GM21529 (cell line): ENCODE results near the gene UCP1.

ENCODE experiments used
- ATAC-seq: cut with Tn5 transposase; IDR thresholded peaks from one replicate; pipeline ENCODE4 v1.9.1; 2021; ENCODE audit not compliant: unreplicated experiment

The UCP1 gene

GRCh38 chr4:140568507-140569306 lies at the start of gene UCP1:
UCP1 (minus strand) TSS chr4:140568961; CDS start chr4:140568729, 232 bp downstream.
- ATAC-seq: no peak

DNA sequence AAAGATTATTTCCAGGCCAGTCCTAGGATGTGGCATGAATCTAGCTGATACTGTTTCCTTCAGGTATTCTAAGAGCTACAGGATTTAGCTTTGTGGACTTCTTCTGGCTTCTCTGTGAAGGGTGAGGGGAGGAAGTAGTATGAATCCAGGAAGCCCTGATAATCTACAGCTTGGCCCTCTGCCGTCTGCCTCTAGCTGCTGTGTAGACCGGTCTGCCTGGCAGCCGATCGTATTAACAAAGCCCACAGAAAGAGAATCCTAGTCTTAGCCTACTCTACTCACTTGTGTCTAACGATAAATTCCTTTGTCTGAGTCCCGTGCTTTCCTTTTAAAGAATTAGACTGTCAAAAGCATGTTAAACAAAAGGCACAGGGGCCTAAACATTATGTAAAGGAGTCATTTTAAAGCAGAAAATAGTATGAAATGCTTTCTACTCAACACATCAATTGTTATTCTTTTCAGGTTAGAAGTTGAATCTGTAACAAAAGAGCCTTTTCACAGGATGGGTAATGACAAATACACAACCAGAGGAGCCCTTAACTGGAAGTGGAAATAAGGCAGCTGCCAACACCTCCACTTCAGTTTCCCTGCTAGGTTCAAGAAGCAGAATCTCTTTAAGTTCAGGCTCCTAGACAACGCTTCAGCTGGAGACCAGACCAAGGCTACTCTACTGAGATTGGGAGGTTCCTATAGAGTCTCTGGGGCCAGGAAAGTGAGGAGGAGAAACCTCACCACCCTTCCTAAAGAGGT lies 48.9 kb upstream of the UCP1 start:
- no peak for ATAC-seq

DNA sequence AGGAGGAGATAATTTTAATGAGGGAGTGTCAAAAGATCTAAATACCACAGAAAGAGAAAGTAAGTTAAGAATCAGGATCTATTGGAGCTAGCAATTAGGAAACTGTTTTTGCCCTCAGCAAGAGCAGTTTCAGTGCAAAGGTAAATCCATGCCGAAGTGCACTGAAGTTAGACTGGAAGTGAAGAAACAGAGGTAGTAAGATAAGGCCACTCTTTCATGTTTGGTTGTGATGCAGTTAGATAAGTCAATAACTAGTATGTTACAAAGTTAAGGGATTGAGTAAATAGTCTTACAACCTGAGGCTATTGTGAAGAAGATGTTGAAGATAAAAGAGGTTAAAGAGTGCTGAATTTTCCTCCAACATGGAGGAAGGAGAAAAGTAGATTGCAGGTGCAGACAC lies 46.7 kb upstream of the UCP1 start:
- no peak for ATAC-seq

DNA sequence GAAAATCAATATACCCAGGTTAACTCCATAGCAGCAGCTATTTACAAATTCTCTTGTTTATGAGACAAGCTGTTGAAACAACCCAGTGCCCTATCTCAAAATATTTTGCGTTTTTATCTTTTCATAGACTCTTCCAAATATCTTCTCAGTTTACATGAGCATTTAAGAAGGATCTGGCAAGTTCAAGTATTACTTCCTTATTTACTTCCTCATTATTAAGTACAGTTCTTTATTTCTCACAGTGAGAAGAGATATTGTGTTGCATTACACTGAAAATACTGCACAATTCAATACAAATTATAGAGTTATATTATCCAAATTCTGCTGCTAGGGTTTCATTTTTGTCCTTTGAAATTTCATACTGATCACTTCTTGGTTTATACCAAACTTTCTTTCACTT lies 43.6 kb upstream of the UCP1 start:
- no peak for ATAC-seq

- ATAC-seq: no peak
These were observed 43.1 kb upstream of the UCP1 start for GRCh38 chr4:140611854-140612253.

GRCh38 chr4:140609548-140610425 lies 41.0 kb upstream of the UCP1 start:
- ATAC-seq: peak; percentile 86

DNA sequence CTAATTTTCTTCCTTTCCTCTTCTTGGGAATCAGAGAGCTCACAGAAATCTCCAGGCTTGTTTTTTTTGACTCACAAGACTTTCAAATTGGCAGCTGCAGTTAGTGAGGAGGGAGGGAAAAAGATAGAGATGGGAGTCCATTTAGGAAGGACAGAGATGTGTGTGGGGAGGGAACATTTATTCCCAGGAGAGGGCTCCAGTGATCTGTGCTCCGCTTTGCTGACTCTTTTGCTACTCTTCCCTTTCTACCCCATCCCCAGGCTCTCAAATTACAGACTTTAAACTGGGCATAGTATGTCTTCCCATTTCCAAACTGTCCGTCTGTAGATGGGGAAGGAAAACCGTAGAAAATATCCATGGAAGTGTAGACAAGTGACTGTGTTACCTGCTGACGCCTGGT lies 39.1 kb upstream of the UCP1 start:
- ATAC-seq: no peak

GRCh38 chr4:140604544-140604943 lies 35.8 kb upstream of the UCP1 start:
- no peak for ATAC-seq

DNA sequence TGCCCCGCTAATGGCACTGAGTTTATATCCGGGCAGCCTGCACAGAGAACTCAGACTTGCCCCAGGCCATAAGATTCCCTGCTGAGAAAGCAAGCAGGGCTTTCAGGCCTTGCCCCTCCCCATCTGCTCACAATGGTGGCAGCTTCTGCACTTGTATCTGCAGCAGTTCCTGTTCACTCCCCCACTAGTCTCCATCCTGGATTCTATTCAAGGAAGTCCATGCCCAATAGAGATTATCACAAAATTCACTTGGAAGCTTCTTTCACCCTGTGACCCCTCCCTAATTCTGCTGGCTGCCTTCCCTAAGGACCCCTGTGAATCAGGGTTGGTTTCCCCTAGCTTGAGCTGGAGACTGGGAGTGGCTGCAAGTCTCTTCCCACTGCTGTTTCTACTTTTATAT lies 34.5 kb upstream of the UCP1 start:
- no peak for ATAC-seq

DNA sequence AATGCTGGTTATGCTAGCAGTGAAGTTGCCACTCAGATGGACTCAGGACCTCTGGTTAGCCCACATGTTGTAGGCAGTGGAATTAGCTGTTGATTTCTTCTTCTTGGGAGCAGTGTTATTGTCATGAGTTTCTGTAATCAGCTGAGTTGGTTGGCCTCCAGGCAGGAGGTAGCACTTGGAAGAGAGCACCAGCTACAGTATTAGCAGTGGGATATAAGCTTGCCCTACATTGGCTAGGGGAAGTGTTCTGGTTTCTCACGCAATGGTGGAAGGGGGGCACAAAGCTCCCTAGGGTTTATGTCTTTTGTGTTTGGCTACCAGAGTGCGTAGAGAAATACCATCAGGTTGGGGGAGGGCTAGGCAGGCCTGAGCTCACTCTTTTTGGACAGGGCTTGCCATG lies 34.0 kb upstream of the UCP1 start:
- no peak for ATAC-seq

- ATAC-seq: no peak
These were observed 31.6 kb upstream of the UCP1 start for GRCh38 chr4:140600408-140600807.

GRCh38 chr4:140595065-140595464 lies 26.3 kb upstream of the UCP1 start:
- ATAC-seq: peak; percentile 64

DNA sequence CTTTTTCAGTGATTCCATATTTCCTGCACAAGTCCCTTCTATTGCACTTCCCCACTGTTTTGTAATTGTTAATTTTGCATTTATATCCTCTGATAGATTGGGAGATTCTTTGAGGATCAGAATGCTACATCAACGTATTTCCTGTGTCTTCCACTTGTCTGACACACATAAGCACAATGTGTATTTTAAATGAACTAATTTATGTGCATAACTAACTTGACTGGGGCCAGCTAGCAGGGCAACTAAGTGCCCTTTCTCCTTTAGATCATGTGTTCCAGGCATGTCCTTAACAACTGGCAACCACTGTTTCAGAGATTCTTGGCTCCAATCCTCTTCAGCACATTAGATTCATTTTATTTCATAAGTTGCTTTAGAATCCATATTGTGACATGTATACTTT lies 15.7 kb upstream of the UCP1 start:
- ATAC-seq: no peak

- ATAC-seq: no peak
These were observed 12.3 kb upstream of the UCP1 start for GRCh38 chr4:140581078-140581477.

- ATAC-seq: no peak
These were observed 10.5 kb upstream of the UCP1 start for GRCh38 chr4:140579278-140579677.

DNA sequence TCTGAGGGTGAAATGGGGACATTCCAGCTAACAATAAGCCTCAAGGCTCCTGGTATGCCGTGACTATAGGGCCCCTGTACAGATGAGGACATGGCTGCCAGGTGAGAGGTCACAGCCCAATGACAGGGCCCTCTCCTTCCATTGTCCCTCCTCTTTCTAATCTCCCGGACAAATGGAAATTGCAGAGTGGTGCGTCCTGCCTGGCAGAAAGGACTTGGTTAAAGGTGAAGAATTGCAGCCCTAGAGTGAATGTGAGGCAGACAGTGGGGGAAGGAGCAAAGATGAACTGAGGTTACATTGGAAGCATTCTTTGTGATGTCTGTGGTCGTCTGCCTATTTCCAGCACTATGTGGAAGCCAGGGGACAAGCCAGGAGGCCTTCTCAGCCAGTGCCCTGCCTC lies 6.7 kb upstream of the UCP1 start:
- no peak for ATAC-seq

- no peak for ATAC-seq
These were observed 2.9 kb upstream of the UCP1 start for GRCh38 chr4:140571620-140572019.

DNA sequence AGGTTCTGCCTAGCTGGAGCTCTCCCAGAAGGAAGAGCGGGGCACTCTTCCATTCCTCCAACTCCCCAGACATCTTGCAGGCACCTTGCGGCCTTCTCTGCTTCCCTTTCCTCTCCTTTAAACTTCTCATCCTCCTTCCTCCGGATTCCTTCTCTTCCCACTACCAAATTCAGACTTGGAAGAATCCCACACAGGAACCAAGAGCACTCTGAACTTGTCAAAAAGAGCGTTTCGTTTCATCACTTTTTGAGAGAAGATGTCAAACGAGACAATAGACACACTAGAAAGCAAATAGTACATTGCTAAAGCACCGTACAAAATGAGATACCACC lies 512 bp upstream of the UCP1 start:
- ATAC-seq: no peak

- no peak for ATAC-seq
These were observed 9.1 kb downstream of the UCP1 start for GRCh38 chr4:140559696-140560095.

- ATAC-seq: no peak
These were observed 10.8 kb downstream of the UCP1 start for GRCh38 chr4:140557831-140558435.

DNA sequence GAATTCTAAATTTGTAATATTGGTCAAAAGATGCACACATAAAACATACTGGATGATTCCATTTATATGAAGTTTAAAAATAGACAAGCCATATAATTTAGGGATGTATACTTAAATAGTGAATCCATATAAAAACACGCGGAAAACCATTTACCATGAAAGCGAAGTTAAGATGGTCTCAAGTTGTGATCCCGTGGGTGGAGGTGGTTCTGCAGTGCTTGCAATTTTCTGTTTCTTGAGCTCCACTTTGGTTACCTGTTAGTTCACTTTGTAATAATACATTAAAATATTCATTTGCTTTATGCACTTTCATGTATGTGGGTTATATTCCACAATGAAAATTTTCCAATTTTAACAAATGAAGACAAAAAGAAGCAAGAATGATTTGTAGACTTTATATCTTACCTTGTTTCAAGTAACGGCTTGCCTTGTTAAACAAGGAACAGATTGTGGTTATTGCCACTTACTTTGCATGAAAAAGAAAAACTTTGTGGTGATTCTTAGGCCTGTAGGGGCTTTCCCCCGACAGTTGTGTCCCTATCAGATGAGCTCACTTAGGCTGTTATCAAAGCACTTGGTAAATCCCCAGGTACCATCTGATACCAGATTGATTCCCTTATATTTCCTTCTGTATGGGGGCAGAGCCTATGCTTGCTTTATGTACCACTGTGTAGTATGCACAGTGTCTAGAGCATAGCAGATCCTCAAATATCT lies 12.2 kb downstream of the UCP1 start:
- ATAC-seq: peak; percentile 100
